OCI-LY3 (cell line): ENCODE measurements around the gene CCDC28B.
A peak's percentile ranks its signal among the peaks of the same experiment; 100 is the strongest.

Experiments
- H2AFZ ChIP-seq: fragments of 200-600, 300-600 bp; shearing (Covaris generic); 2 replicates; pipeline ENCODE4 v1.6.0; 2014; ENCODE audit warnings: antibody characterized with exemption, low read depth, low read length
- H3K27ac ChIP-seq: fragments of 200-600, 300-600 bp; sonication (generic); 2 replicates; pipeline ENCODE4 v1.5.1; 2014; ENCODE audit warnings: mild to moderate bottlenecking, low read length, moderate library complexity, mixed read lengths
- H3K27me3 ChIP-seq: fragments of 200-600, 300-600 bp; sonication (generic); 2 replicates; pipeline ENCODE4 v1.6.1; 2014; ENCODE audit warnings: low read depth, low read length, mixed read lengths
- H3K36me3 ChIP-seq: fragments of 200-600, 300-600 bp; sonication (generic); replicated peaks from 2 replicates; pipeline ENCODE3; 2014; ENCODE audit warnings: low read depth, low read length, mixed read lengths
- H3K4me1 ChIP-seq: fragments of 300-600, 200-600 bp; sonication (generic); 2 replicates; pipeline ENCODE4 v1.6.1; 2014; ENCODE audit warnings: low read length, mixed read lengths
- H3K4me2 ChIP-seq: fragments of 200-600, 300-600 bp; sonication (generic); 2 replicates; pipeline ENCODE4 v1.6.1; 2014; ENCODE audit warnings: low read length, mixed read lengths
- H3K4me3 ChIP-seq: fragments of 300-600, 200-600 bp; sonication (generic); 2 replicates; pipeline ENCODE4 v1.5.1; 2014; ENCODE audit warnings: antibody characterized with exemption, mild to moderate bottlenecking, low read length, moderate library complexity
- H3K79me2 ChIP-seq: fragments of 300-600, 200-600 bp; shearing (Covaris generic); 2 replicates; pipeline ENCODE4 v1.6.1; 2014; ENCODE audit warnings: mild to moderate bottlenecking, low read length, mixed read lengths
- H3K9ac ChIP-seq: fragments of 300-600, 200-600 bp; shearing (Covaris generic); 2 replicates; pipeline ENCODE4 v1.6.0; 2014; ENCODE audit warnings: mild to moderate bottlenecking, low read length, moderate library complexity
- H3K9me3 ChIP-seq: fragments of 200-600, 300-600 bp; shearing (Covaris generic); 2 replicates; pipeline ENCODE4 v1.6.1; 2014; ENCODE audit warnings: low read length, mixed read lengths; ENCODE audit not compliant: insufficient read depth
- H4K20me1 ChIP-seq: fragments of 200-600, 300-600 bp; sonication (generic); 2 replicates; pipeline ENCODE4 v1.6.1; 2016; ENCODE audit warnings: low read length, mixed read lengths; ENCODE audit not compliant: insufficient read depth
- EZH2phosphoT487 ChIP-seq: fragments of 200-600 bp; shearing (Covaris generic); IDR thresholded peaks from 2 replicates; pipeline ENCODE4 v1.6.1; 2018; ENCODE audit warnings: antibody characterized with exemption, mixed run types, low read depth
- TF ChIP-seq, protein P1 (sequence below): fragments of 200-600, 300-600 bp; sonication (generic); IDR thresholded peaks from 2 replicates; pipeline ENCODE4 v1.5.1; 2014; ENCODE audit warnings: antibody characterized with exemption, low read length, low read depth

CCDC28B gene

DNA sequence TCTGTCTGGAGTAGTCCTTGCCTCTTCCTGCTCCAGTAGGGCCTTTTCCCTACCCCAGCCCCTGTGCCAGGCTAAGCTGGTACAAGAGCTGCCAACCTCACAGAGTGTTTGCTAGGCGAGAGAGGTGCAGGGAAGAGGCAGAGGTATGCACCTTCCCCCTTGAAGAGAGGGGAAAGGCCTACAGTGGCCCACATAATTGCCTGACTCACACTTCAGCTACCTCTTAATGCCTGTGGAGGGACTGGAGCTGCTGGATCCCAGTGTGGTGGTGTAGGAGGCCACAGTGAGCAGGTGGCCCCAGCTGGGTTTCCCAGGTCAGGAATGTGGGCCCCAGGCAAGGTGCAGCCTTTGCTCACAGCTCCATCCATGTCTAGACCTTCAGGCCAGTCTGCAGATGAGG, 3.3 kb upstream of the CCDC28B start:
- Histone ChIP-seq H4K20me1 (no peaks in the 10 kb centered on the region), H3K9me3 (no peaks in the 10 kb centered on the region), H2AFZ (no peak overlapping the region), H3K4me1 (peaks cover 29% of the 10 kb centered on the region), H3K27me3 (no peaks in the 10 kb centered on the region), H3K4me3 (no peak overlapping the region), H3K27ac (no peak overlapping the region), H3K36me3 (peaks cover 25% of the 10 kb centered on the region), H3K79me2 (peaks cover 7% of the 10 kb centered on the region), H3K9ac (no peak overlapping the region), H3K4me2 (no peak overlapping the region)
- TF ChIP-seq, protein P1, sequence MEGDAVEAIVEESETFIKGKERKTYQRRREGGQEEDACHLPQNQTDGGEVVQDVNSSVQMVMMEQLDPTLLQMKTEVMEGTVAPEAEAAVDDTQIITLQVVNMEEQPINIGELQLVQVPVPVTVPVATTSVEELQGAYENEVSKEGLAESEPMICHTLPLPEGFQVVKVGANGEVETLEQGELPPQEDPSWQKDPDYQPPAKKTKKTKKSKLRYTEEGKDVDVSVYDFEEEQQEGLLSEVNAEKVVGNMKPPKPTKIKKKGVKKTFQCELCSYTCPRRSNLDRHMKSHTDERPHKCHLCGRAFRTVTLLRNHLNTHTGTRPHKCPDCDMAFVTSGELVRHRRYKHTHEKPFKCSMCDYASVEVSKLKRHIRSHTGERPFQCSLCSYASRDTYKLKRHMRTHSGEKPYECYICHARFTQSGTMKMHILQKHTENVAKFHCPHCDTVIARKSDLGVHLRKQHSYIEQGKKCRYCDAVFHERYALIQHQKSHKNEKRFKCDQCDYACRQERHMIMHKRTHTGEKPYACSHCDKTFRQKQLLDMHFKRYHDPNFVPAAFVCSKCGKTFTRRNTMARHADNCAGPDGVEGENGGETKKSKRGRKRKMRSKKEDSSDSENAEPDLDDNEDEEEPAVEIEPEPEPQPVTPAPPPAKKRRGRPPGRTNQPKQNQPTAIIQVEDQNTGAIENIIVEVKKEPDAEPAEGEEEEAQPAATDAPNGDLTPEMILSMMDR: no peak
- TF ChIP-seq EZH2phosphoT487: no peak

DNA sequence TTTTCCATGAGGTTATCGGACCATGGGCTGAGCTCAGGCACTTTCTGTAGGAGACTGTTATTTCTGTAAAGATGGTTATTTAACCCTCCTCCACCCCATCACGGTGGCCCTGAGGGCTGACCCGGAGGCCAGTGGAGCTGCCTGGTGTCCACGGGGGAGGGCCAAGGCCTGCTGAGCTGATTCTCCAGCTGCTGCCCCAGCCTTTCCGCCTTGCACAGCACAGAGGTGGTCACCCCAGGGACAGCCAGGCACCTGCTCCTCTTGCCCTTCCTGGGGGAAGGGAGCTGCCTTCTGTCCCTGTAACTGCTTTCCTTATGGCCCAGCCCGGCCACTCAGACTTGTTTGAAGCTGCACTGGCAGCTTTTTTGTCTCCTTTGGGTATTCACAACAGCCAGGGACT, 2.6 kb upstream of the CCDC28B start:
- Histone ChIP-seq H3K4me2 (no peak overlapping the region), H3K4me3 (no peak overlapping the region), H3K4me1 (peaks cover 37% of the 10 kb centered on the region), H3K27ac (no peak overlapping the region), H3K9me3 (no peaks in the 10 kb centered on the region), H3K27me3 (no peaks in the 10 kb centered on the region), H3K36me3 (peaks cover 23% of the 10 kb centered on the region), H4K20me1 (no peaks in the 10 kb centered on the region), H2AFZ (no peak overlapping the region), H3K9ac (no peak overlapping the region), H3K79me2 (peaks cover 15% of the 10 kb centered on the region)
- TF ChIP-seq, protein P1: no peak
- TF ChIP-seq EZH2phosphoT487: no peak

DNA sequence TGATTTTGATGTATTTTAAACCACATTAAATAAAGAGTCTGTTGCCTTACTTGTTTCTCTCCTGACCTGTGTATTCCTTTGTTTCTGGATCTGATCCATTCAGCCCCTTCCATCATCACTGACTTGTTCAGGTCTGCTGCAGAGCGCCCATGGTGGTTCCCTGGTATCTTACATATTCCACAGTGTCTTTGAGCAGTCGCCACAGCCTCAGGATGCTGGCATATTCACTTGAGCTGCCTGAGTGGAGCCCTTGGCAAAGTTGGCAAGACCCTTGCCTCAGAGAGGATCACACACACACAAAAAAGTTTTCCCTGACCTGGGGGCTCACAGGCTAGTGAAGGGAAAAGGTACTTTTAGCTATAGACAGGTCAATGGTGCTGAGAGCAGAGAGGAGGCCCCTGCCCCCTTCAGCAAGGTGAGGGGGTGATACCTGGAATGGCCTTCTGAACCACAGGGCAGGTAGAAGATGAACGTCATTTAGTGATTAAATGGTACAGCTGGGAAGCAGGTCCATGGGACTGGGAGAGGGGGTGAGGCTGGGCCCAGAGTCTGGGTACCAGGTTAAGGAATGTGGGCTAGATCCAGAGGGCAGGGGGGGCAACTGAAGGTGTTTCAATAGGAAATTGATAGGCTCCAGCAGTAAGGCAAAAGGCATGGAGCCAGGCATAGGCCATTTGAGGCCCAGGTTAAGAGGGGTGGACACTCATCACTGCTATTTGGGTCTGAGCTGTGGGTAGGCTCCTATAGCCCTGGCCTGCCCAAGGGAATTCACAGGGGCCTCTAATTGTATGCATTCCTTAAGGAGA, 2.0 kb upstream of the CCDC28B start:
- Histone ChIP-seq H3K27ac (peak overlapping the region; percentile 93), H3K4me2 (peak overlapping the region; percentile 81; the same call in 1 of the 2 replicates)

DNA sequence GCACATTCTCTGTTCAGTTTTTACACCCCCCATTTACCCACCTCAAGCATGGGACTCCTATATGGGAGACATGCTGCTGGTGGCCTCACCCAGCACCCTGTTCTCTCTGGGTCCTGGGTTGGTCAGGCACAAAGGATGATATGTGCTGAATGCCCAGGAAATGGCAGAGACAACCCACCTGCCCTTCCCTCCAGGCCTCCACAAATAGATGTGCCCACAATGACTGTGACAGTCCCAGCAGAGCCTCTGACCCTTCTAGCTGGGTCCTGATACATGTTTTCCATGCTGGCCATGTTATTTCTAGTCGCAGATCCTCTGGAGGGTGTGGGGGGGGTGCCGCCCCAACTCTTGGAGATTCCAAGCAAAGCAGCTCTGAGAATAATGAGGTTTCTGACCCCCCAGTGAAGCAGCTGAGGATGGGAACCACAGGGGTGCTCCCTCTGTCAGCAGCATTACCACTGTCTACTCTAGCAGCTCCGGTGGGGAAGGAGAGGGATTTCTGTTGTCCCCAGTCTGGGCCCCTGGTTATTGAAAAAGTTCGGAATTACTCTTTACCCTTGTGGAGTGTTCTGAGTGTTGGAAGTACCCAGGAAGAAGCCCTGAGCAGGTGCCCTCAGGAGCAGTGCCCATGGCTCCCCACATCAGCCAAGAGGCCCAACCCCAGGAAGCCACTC, 1.2 kb upstream of the CCDC28B start:
- TF ChIP-seq EZH2phosphoT487: no peak
- TF ChIP-seq, protein P1: no peak
- Histone ChIP-seq H3K27me3 (no peaks in the 10 kb centered on the region), H3K4me3 (peak overlapping the region; percentile 88), H3K4me2 (peak overlapping the region; percentile 81), H3K36me3 (peaks cover 19% of the 10 kb centered on the region), H3K27ac (peak overlapping the region; percentile 93), H2AFZ (no peak overlapping the region), H3K79me2 (peaks cover 23% of the 10 kb centered on the region), H3K9ac (peak overlapping the region; percentile 76; the same call in 1 of the 2 replicates), H3K9me3 (no peaks in the 10 kb centered on the region), H3K4me1 (peaks cover 37% of the 10 kb centered on the region), H4K20me1 (no peaks in the 10 kb centered on the region)

More for the DNA sequence above, 2.0 kb upstream of the CCDC28B start:
- Histone ChIP-seq H3K9me3 (no peaks in the 10 kb centered on the region), H4K20me1 (no peaks in the 10 kb centered on the region), H3K79me2 (peaks cover 20% of the 10 kb centered on the region), H3K9ac (no peak overlapping the region), H2AFZ (no peak overlapping the region), H3K4me3 (peak overlapping the region; percentile 88), H3K36me3 (peaks cover 19% of the 10 kb centered on the region), H3K27me3 (no peaks in the 10 kb centered on the region), H3K4me1 (peaks cover 37% of the 10 kb centered on the region)
- no peak for TF ChIP-seq EZH2phosphoT487
- TF ChIP-seq, protein P1: no peak
